Activated CD4-positive, CD25-positive, alpha-beta regulatory T cell treated with anti-CD3 and anti-CD28 coated beads, Interleukin-2, amount 50 U/mL, for 72 hours (primary cell): ENCODE results near the gene TOR3A.
"Not testable (repeated sequence)": the region's sequence is repeated elsewhere in the genome, so short reads cannot be mapped to it uniquely, and the experiment has no call there.

ENCODE experiments used
- DNase-seq: peaks from one replicate; pipeline ENCODE4 v3.0.0; 2021

Gene TOR3A

DNA sequence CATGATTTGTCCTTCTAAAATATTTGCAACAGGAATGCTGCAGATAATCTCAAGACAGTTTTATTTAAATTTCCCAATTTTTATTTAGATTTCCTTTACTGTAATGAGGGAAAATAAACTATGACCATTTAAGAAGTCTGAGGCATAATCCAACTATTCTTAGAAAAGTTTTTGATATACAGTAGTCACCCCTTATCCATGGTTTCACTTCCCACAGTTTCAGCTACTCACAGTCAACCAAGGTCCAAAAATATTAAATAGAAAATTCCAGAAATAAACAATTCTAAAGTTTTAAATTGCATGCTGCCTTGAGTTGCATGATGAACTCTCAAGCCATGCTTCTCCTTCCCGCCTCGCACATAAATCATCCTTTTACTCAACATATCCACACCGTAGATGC is 33.3 kb downstream of the TOR3A start:
- no peak for DNase-seq

DNA sequence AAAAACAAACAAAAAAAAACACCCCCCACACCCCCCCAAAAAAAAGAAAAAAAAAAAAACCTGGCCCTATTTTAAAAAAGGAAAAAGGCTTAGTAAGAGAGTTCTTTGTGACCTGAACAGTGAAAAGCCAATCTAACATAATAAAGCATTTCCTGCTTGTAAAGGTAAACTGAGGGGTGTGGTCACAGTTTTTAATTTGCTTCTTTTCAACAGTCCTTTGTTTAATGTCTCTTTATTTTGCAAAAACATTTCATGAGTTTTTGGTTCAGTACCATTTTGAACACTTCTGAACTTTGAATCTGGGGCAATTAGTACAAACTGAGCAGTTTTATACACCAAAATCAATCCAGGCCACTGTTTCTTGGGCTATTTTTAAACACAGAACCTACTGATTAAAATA is 37.6 kb downstream of the TOR3A start:
- no peak for DNase-seq

DNA sequence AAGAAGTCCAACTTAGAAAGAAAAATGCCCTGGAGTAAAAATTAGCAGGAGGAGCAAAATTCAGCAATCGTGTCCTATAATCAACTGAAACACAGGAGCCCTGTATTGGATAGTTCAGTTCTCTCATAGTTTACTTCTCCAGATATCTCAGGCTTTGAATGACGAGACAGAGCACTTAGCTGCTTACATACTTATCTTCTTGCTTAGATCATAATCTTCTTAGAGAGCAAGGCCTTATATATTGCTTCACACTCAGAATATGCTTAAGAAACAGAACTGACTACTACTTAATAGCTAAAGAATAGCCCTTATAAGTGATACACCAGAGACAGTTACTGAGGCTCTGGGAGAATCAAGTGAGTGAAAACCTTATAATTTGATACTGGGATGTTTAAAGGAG is 38.9 kb downstream of the TOR3A start:
- DNase-seq, result no peak

GRCh38 chr1:179121159-179121938 is 39.5 kb downstream of the TOR3A start:
- no peak for DNase-seq

GRCh38 chr1:179124873-179125272 is 43.0 kb downstream of the TOR3A start:
- no peak for DNase-seq

DNA sequence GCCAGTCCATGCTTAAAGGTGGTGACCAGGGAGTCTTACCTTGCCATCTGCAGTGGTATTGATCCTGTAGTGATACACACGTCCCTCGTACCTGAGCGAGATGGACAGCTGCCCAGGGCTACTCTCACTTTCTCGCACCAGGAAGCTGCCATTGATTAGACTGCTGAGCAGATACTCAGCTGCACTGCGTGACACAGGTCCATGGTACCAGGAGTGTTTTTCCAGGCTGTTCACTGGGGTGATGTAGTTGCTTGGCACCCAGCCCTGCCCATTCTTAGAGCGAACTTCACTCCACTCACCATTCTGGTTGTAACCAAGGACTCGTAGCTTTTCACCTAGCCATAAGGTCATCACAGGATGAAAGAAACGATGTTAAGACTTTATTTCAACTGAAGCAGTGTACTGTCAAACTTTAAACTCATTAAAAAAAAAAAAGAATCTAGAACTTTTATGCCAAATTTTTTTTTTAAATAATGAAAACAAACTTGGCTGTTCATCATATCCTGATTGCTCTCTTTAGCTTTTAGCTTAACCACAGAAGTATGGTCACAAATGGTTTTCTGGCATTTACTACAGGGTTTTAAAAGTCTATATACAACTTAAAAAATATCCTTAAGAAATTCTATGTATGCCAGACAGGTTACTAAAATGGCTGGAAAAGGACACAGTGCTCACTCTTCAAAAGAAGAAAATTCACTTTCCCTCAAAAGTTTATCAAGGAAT is 44.6 kb downstream of the TOR3A start:
- no peak for DNase-seq

DNA sequence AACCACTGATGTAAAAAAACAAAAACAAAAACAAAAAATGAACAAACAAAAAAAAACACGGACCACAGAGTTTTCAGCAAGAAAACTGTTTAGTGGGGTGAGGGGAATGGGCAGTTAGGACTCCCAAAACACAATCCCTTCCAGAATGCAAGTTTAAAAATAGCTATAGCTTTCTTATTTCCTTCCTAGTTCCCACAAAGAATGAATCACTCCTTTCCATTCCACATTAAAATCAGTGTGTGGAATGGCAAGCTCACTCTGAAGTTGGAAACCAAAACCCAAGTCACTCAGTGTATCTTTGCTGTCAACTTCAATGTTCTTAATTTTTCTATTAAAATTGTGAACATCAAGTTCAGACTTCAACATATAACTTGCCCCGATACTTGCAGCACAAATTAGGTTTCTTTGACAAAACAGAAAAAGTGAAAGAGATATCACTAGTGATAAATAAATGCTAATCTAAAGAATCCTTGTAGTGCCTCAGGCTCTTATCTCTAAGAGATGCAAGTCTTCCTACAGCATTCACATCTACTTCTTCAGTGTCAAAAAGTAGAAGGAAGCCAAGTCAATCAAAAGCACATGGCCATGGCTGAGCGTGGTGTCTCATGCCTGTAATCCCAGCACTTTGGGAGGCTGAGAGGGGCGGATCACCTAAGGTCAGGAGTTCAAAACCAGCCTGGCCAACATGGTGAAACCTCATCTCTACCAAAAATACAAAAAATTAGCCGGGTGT is 45.5 kb downstream of the TOR3A start:
- DNase-seq, result no peak

DNA sequence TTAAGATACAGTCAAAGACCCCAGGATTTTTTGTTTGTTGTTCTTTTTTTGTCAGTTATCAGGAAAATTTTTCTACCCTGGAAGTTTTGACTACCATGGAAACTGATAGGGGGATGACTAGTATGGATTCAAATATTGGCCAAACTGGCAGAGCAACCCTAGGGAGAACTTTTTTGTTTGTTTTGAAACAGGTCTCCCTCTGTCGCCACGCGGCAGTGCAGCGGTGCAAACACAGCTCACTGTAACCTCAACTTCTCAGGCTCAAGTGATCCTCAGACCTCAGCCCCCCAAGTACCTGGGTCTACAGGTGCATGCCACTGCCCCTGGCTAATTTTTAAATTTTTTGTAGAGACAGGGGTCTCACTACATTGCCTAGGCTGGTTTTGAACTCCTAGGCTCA is 46.6 kb downstream of the TOR3A start:
- DNase-seq, result no peak

DNA sequence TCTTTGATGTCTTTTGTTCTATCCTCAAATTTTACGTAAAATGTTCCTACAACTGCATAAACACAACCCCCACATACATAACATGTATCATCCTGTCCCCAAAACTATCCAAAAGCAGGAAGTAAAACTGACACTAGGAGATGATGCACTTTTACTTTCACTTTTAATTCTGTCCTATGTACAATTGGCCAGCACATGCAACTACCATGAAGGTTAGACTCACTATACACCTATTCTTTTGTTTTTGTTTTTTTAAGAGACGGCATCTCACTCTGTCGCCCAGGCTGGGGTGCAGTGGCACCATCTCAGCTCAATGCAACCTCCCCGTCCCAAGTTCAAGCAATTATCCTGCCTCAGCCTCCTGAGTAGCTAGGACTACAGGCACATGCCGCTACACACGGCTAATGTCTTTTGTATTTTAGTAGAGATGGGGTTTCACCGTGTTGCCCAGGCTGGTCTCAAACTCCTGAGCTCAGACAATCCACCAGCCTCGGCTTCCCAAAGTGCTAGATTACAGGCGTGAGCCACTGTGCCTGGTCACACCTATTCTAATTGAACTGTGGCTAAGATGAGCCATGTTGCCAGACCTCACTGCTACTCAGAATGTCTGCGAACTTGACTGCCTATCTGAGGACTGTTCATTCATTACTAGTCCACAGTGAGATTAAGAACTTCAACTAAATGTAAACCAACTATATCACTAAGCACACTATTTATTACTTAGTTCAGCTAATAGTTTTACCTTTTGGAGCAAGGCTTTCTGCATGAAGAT is 48.0 kb downstream of the TOR3A start:
- peak; percentile 42 for DNase-seq

- DNase-seq, result not testable (repeated sequence)
These were observed 53.3 kb downstream of the TOR3A start for GRCh38 chr1:179135168-179135567.

DNA sequence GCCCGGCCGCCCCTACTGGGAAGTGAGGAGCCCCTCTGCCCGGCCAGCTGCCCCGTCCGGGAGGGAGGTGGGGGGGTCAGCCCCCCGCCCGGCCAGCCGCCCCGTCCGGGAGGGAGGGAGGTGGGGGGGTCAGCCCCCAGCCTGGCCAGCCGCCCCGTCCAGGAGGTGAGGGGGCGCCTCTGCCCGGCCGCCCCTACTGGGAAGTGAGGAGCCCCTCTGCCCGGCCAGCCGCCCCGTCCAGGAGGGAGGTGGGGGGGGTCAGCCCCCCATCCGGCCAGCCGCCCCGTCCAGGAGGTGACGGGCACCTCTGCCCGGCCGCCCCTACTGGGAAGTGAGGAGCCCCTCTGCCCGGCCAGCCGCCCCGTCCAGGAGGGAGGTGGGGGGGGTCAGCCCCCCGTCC is 53.8 kb downstream of the TOR3A start:
- not testable (repeated sequence) for DNase-seq

DNA sequence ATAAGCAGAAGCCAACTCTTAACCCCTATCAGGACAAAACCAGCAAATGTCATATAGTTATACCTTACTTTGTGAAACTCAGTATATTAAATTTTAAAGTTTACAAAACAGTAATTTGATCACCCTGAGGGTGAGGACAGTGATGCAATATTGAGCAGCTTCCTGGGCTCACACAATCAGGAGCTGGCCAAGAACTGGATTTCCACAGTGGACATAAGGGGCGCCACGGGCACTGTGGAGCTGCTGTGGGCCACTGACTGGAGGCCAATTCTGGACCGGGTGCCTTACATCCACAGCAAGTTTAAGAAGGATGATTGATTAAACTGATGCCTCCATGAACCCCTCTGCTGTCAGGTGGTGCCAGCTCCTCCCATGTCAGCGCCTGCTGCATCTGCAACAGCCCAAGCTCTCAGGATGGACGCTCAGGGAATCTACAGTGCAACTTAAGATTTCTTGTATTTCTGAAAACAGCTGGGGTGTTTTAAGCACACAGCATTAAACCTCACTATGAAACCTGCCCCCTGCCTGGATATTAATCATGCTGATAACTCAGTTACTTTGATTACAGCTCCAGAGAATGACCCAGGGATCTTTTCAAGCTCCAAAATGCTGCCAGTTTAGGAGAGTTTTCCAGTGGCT is 55.9 kb downstream of the TOR3A start:
- DNase-seq, result no peak

- not testable (repeated sequence) for DNase-seq
These were observed 56.9 kb downstream of the TOR3A start for GRCh38 chr1:179138755-179139154.

DNA sequence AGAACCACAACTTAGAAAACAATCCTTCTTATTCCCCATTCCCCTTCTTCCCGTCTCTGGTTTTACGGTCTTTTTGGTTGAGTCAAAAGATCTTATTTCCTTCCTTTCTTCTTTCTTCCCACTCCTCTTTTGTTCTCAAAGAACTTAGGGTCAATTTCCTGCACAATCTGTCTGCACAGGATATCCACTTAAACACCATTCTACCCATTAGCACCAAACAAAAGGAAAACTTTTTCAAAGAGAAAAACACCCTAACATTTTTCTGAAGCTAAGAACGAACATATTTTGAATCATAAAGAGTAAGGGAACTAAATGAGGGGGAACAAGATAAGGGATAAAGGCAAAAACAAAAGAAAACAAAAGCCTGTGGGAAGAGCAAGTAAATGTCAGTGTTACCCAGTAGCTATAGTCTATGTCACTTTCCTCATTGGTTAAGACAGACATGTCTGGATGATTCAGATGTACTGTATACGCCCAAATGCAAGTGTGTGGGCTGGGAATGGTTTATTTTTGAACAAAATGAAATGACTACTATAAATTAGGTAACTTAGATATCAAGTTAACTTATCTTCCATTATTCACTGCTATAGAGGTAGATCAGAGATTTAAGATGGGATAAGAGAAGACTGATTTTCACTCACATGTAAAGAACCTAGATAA is 59.9 kb downstream of the TOR3A start:
- DNase-seq, result no peak

- no peak for DNase-seq
These were observed 61.0 kb downstream of the TOR3A start for GRCh38 chr1:179142889-179143299.

DNA sequence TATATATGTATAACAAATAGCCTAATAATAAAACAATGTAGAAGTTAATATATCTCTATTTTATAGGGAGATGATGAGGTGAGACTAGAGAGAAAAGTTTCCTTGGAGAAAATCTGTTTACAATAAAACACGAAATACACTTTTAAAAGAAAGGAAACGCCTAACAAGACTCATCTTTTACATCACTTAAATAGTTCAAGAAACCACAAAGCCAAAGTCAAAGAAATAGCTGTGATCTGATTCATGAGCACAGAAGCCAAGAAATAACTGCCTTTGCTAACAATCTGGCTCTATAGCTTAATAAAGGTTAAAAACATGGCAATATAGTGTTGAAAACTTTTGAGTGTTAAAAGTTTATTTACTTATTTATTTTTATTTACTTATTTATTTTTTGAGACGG is 61.5 kb downstream of the TOR3A start:
- no peak for DNase-seq

GRCh38 chr1:179144626-179145025 is 62.8 kb downstream of the TOR3A start:
- no peak for DNase-seq

DNA sequence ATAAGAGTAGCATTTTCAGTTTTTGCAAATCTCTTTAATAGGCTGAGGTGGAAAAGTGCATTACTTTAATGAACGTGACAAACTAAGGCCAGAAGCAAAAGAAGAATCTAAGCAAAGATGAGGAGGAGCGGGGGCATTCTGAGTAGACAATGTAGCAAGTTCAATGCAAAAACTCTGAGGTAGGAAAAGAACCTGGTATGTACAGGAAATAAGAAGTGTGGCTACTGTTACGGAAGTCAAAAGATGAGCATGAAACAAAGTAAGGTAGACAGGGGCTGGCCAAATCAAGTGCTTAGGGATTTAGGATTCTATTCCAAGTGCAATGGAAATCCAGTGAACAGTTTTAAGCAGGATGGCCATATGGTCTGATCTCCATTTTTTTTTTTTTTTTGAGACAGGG is 63.7 kb downstream of the TOR3A start:
- no peak for DNase-seq
